ENCODE measurements around the gene TFF1.

TFF1 gene

GRCh38 chr21:42353623-42354022 is 12.7 kb downstream of the TFF1 start:
- H3K27ac ChIP-seq: no peak overlapping the region
- no peak for TF ChIP-seq CTCF (IDR thresholded peaks at IDR 0.05)
- TF ChIP-seq ZFX (IDR thresholded peaks at IDR 0.05; ENCODE audit: borderline replicate concordance): no peak

GRCh38 chr21:42352441-42353095 is 13.8 kb downstream of the TFF1 start:
- no peak overlapping the region for H3K27ac ChIP-seq
- TF ChIP-seq ZFX (IDR thresholded peaks at IDR 0.05; ENCODE audit: borderline replicate concordance) (no peak), CTCF (IDR thresholded peaks at IDR 0.05) (no peak)

- TF ChIP-seq ZFX (IDR thresholded peaks at IDR 0.05; ENCODE audit: borderline replicate concordance): no peak
- TF ChIP-seq CTCF (IDR thresholded peaks at IDR 0.05): no peak
- H3K27ac ChIP-seq: no peak overlapping the region
Observed at GRCh38 chr21:42351626-42352440, 14.5 kb downstream of the TFF1 start.

GRCh38 chr21:42350927-42351426 is 15.4 kb downstream of the TFF1 start, which contains the start of gene TFF2:
Gene TFF2 (minus strand): TSS chr21:42350994. CDS start chr21:42350957, 37 bp downstream.
- TF ChIP-seq CTCF (IDR thresholded peaks at IDR 0.05): no peak
- TF ChIP-seq ZFX (IDR thresholded peaks at IDR 0.05; ENCODE audit: borderline replicate concordance): no peak
- H3K27ac ChIP-seq: no peak within 1 kb of the TSS

- TF ChIP-seq ZFX (IDR thresholded peaks at IDR 0.05; ENCODE audit: borderline replicate concordance) (no peak), CTCF (IDR thresholded peaks at IDR 0.05) (no peak)
- H3K27ac ChIP-seq: no peak overlapping the region
Observed at GRCh38 chr21:42350318-42350910, 15.9 kb downstream of the TFF1 start.

GRCh38 chr21:42349420-42350317 is 16.7 kb downstream of the TFF1 start:
- TF ChIP-seq ZFX (IDR thresholded peaks at IDR 0.05; ENCODE audit: borderline replicate concordance) (no peak), CTCF (IDR thresholded peaks at IDR 0.05) (no peak)
- H3K27ac ChIP-seq: no peak overlapping the region

Measured in 22Rv1 (cell line).